Cardiac septum (tissue), 1 donor: ENCODE results near the gene SCFD2. TPM values are rescaled to one million over a fixed set of nuclear protein-coding genes. Genes with fewer than 3 reads are reported as not detected.
"Not testable (repeated sequence)": the region's sequence is repeated elsewhere in the genome, so short reads cannot be mapped to it uniquely, and the experiment has no call there.

Experiments used
- DNase-seq: peaks from one replicate; pipeline ENCODE4 v3.0.0-alpha.2; 2020; ENCODE audit warnings: low spot score
- intact Hi-C: fragments of 100-400 bp; cut with DNase I; formaldehyde crosslinking; loops from one replicate; pipeline ENCODE4 v1.14.0; 2022
- total RNA-seq: library from RNA; stranded (reverse); fragmentation: NEBNext Ultra II Directional; extraction: Animal tissue kit (Norgen Biotek cat#: 25700); gene quantifications from one replicate; pipeline ENCODE4 v1.2.1, GENCODE V29; 2021
- donor health status: DM: no; HTN: no; CAD: no.

The SCFD2 gene
- total RNA-seq, 1 donor from 2014 or later, result 9.7 TPM

GRCh38 chr4:52840531-52841370, 525.1 kb downstream of the SCFD2 start:
- intact Hi-C loops, result no loop called here
- DNase-seq, result no peak

- DNase-seq, result no peak
- intact Hi-C loops, result loop anchor here (2.0 kb wide), 1 partner anchor 30 kb away; no protein-coding TSS in a partner anchor
Observed at GRCh38 chr4:52838729-52839586, 526.9 kb downstream of the SCFD2 start.

- DNase-seq, result no peak
- intact Hi-C loops, result loop anchor here (2.0 kb wide), 1 partner anchor 31 kb away; no protein-coding TSS in a partner anchor
Observed at GRCh38 chr4:52837716-52838558, 527.9 kb downstream of the SCFD2 start.

GRCh38 chr4:52836678-52837077, 529.2 kb downstream of the SCFD2 start:
- DNase-seq, result no peak
- intact Hi-C loops, result no loop called here

- no peak for DNase-seq
- intact Hi-C loops, result no loop called here
Observed at GRCh38 chr4:52836120-52836519, 529.7 kb downstream of the SCFD2 start.

GRCh38 chr4:52834641-52835456, 531.0 kb downstream of the SCFD2 start:
- DNase-seq, intact Hi-C loops: not testable (repeated sequence)

GRCh38 chr4:52833941-52834525, 531.8 kb downstream of the SCFD2 start:
- DNase-seq, result no peak
- intact Hi-C loops, result no loop called here

GRCh38 chr4:52825460-52826090, 540.3 kb downstream of the SCFD2 start:
- intact Hi-C loops, result no loop called here
- no peak for DNase-seq

- peak; percentile 84 for DNase-seq
- intact Hi-C loops, result no loop called here
Observed at GRCh38 chr4:52824603-52825459, 541.0 kb downstream of the SCFD2 start.

GRCh38 chr4:52824270-52824602, 541.6 kb downstream of the SCFD2 start:
- intact Hi-C loops, result no loop called here

GRCh38 chr4:52823702-52824092, 542.2 kb downstream of the SCFD2 start:
- no peak for DNase-seq
- intact Hi-C loops, result no loop called here

More at GRCh38 chr4:52824270-52824602, 541.6 kb downstream of the SCFD2 start:
- DNase-seq, result no peak

Other genes starting within 250 kb of the SCFD2 start
- gene FIP1L1, start 11.6 kb upstream of the SCFD2 start, total RNA-seq, result 39.2 TPM
- gene LNX1, start 225.4 kb upstream of the SCFD2 start, total RNA-seq, result 1.8 TPM